ENCODE measurements around the gene EIF4A3.
A peak's percentile ranks its signal among the peaks of the same experiment; 100 is the strongest.

EIF4A3 gene

GRCh38 chr17:80111702-80112470 is 35.0 kb downstream of the EIF4A3 start:
- DNase-seq, result no peak

GRCh38 chr17:80110927-80111701 is 35.8 kb downstream of the EIF4A3 start:
- DNase-seq, result no peak

GRCh38 chr17:80110447-80110812 is 36.5 kb downstream of the EIF4A3 start:
- no peak for DNase-seq

GRCh38 chr17:80109713-80110446 is 37.0 kb downstream of the EIF4A3 start:
- no peak for DNase-seq

- DNase-seq, result no peak
Measured at GRCh38 chr17:80109066-80109660, 37.8 kb downstream of the EIF4A3 start.

GRCh38 chr17:80108036-80108971 is 38.6 kb downstream of the EIF4A3 start:
- no peak for DNase-seq

GRCh38 chr17:80107231-80108021 is 39.5 kb downstream of the EIF4A3 start:
- no peak for DNase-seq

GRCh38 chr17:80106751-80107150 is 40.2 kb downstream of the EIF4A3 start:
- no peak for DNase-seq

- DNase-seq, result no peak
Measured at GRCh38 chr17:80106176-80106575, 40.8 kb downstream of the EIF4A3 start.

- peak; percentile 93 for DNase-seq
Measured at GRCh38 chr17:80105762-80106161, 41.2 kb downstream of the EIF4A3 start.

GRCh38 chr17:80104956-80105375 is 42.0 kb downstream of the EIF4A3 start:
- DNase-seq, result no peak

- DNase-seq, result peak; percentile 94
Measured at GRCh38 chr17:80104321-80104955, 42.5 kb downstream of the EIF4A3 start.

- no peak for DNase-seq
Measured at GRCh38 chr17:80103449-80104085, 43.4 kb downstream of the EIF4A3 start.

- DNase-seq, result no peak
Measured at GRCh38 chr17:80102664-80103448, 44.1 kb downstream of the EIF4A3 start.

GRCh38 chr17:80101946-80102663 is 44.8 kb downstream of the EIF4A3 start:
- no peak for DNase-seq

- peak; percentile 74 for DNase-seq
Measured at GRCh38 chr17:80101011-80101945, 45.6 kb downstream of the EIF4A3 start, which contains the start of gene GAA. GAA (plus strand) TSS chr17:80101581; CDS start chr17:80104587, 3,006 bp downstream.

- DNase-seq, result no peak
Measured at GRCh38 chr17:80100035-80100323, 46.9 kb downstream of the EIF4A3 start.

Measured in COR-L47 (cell line).